Endothelial cell of umbilical vein (primary cell): ENCODE measurements around the gene EGLN1. TPM values are rescaled to one million over a fixed set of nuclear protein-coding genes. Genes with fewer than 3 reads are reported as not detected.

Experiments used
- BruUV-seq: library from RNA; stranded (reverse); fragments of 400-500 nt; replicated peaks from 2 replicates; lab custom pipeline; 2021; lab: Mats Ljungman, UMichigan
- CTCF ChIA-PET: fragments of 300-600, 350-600 bp; sonication (Branson Sonifier 250); formaldehyde crosslinking; loops from one replicate; lab custom pipeline; 2021; ENCODE audit warnings: antibody characterized with exemption, inconsistent platforms; lab: Charles Lee
- POLR2A ChIA-PET: fragments of 300-600, 350-600 bp; sonication (Branson Sonifier 250); formaldehyde crosslinking; loops from one replicate; lab custom pipeline; 2021; ENCODE audit warnings: antibody characterized with exemption, inconsistent platforms; lab: Charles Lee
- DNase-seq: peaks from one replicate; pipeline ENCODE4 v3.0.0-alpha.2; 2011; ENCODE audit warnings: low read depth, low spot score
- FAIRE-seq: peaks from 2 replicates; lab custom pipeline; 2011; peaks lifted over from hg19 to GRCh38; lab: Jason Lieb, UNC
- H2AFZ ChIP-seq: 2 replicates; pipeline ENCODE4 v1.6.0; 2012; ENCODE audit warnings: low read depth, low read length, control low read depth, inconsistent platforms
- H3K27ac ChIP-seq: 2 replicates; pipeline ENCODE4 v1.5.1; 2011; ENCODE audit warnings: low read depth, mild to moderate bottlenecking, control low read depth, low read length, moderate library complexity; ENCODE audit not compliant: insufficient read depth
- H3K27me3 ChIP-seq, 2 experiments: 2 replicates each; pipeline versions ENCODE4 v1.6.0 to v1.6.1; 2011; ENCODE audit warnings: low read length in 2 of 2, mixed read lengths in 1 of 2; ENCODE audit not compliant: control insufficient read depth in 2 of 2, insufficient read depth in 2 of 2
- H3K36me3 ChIP-seq, 2 experiments: 2 replicates in 1 of 2; 3 replicates in 1 of 2; pipeline ENCODE4 v1.5.1; 2011; ENCODE audit warnings: low read length in 2 of 2, mild to moderate bottlenecking in 1 of 2, moderate library complexity in 1 of 2; ENCODE audit not compliant: control insufficient read depth in 2 of 2, insufficient read depth in 2 of 2; ENCODE audit errors: extremely low read depth in 1 of 2
- H3K4me1 ChIP-seq: 3 replicates; pipeline ENCODE4 v1.5.1; 2011; ENCODE audit warnings: mild to moderate bottlenecking, low read length; ENCODE audit not compliant: control insufficient read depth, insufficient read depth; ENCODE audit errors: extremely low read depth
- H3K4me2 ChIP-seq: 2 replicates; pipeline ENCODE4 v1.6.1; 2011; ENCODE audit warnings: low read length, control low read depth, mixed read lengths; ENCODE audit not compliant: insufficient read depth
- H3K4me3 ChIP-seq, 3 experiments: fragments of 200-600 bp in 1 of 3; sonication (generic), shearing (Covaris generic) in 1 of 3; replicated peaks in 1 of 3; 2 replicates each; pipeline ENCODE4 v1.5.1; 2011 to 2016; ENCODE audit warnings: control low read depth in 3 of 3, low read length in 3 of 3, mild to moderate bottlenecking in 2 of 3, inconsistent platforms in 1 of 3, low read depth in 1 of 3, moderate library complexity in 1 of 3; ENCODE audit not compliant: insufficient read depth in 1 of 3
- H3K79me2 ChIP-seq: 2 replicates; pipeline ENCODE4 v1.6.0; 2012; ENCODE audit warnings: low read length, inconsistent platforms; ENCODE audit not compliant: control insufficient read depth, insufficient read depth
- H3K9ac ChIP-seq: replicated peaks from 2 replicates; pipeline ENCODE3; 2011; ENCODE audit warnings: low read length, control low read depth; ENCODE audit not compliant: insufficient read depth; ENCODE audit errors: extremely low read depth
- H3K9me1 ChIP-seq: replicated peaks from 3 replicates; pipeline ENCODE4 v1.6.0; 2011; ENCODE audit warnings: mild to moderate bottlenecking, low read length; ENCODE audit not compliant: control insufficient read depth, insufficient read depth; ENCODE audit errors: extremely low read depth
- H3K9me3 ChIP-seq: replicated peaks from 2 replicates; pipeline ENCODE4 v1.5.1; 2012; ENCODE audit warnings: low read length, inconsistent platforms; ENCODE audit not compliant: control insufficient read depth, insufficient read depth
- H4K20me1 ChIP-seq: replicated peaks from 2 replicates; pipeline ENCODE3; 2011; ENCODE audit warnings: mild to moderate bottlenecking, low read length; ENCODE audit not compliant: control insufficient read depth, insufficient read depth; ENCODE audit errors: extremely low read depth
- CTCF ChIP-seq, 2 donors: IDR thresholded peaks; 1 replicate in 1 of 2; 2 replicates in 1 of 2; pipeline ENCODE4 v1.5.1; 2011; ENCODE audit warnings: low read length in 2 of 2, mild to moderate bottlenecking in 2 of 2, moderate library complexity in 2 of 2, control low read depth in 1 of 2, inconsistent platforms in 1 of 2, low read depth in 1 of 2; ENCODE audit not compliant: insufficient read depth in 1 of 2; ENCODE audit errors: extremely low read depth in 1 of 2
- EZH2 ChIP-seq: IDR thresholded peaks from 2 replicates; pipeline ENCODE4 v1.6.1; 2012; ENCODE audit warnings: borderline replicate concordance, low read depth, mild to moderate bottlenecking, moderate library complexity, low read length, inconsistent platforms; ENCODE audit not compliant: severe bottlenecking
- FOS ChIP-seq: IDR thresholded peaks from 2 replicates; pipeline ENCODE4 v1.6.1; 2011; ENCODE audit warnings: mild to moderate bottlenecking, low read length, moderate library complexity, borderline replicate concordance; ENCODE audit not compliant: insufficient read depth
- GATA2 ChIP-seq: IDR thresholded peaks from 2 replicates; pipeline ENCODE4 v1.7.0; 2011; ENCODE audit warnings: low read depth, mild to moderate bottlenecking, moderate library complexity, mixed read lengths, low read length; ENCODE audit not compliant: insufficient read length, insufficient read depth
- JUN ChIP-seq: IDR thresholded peaks from 2 replicates; pipeline ENCODE4 v1.6.1; 2011; ENCODE audit warnings: borderline replicate concordance, low read depth; ENCODE audit not compliant: insufficient read length, insufficient read depth
- MAX ChIP-seq: IDR thresholded peaks from 2 replicates; pipeline ENCODE4 v1.6.1; 2011; ENCODE audit not compliant: insufficient read depth, insufficient read length
- MYC ChIP-seq: IDR thresholded peaks from one replicate; pipeline ENCODE4 v1.6.1; 2011; ENCODE audit warnings: mild to moderate bottlenecking, low read depth, low read length
- POLR2A ChIP-seq: IDR thresholded peaks from 2 replicates; pipeline ENCODE4 v1.6.1; 2012; ENCODE audit warnings: low read depth, mild to moderate bottlenecking, control low read depth, low read length
- POLR2AphosphoS5 ChIP-seq: IDR thresholded peaks from 2 replicates; pipeline ENCODE4 v1.6.1; 2012; ENCODE audit warnings: low read depth, mild to moderate bottlenecking, control low read depth, low read length, moderate library complexity; ENCODE audit not compliant: insufficient read depth
- dilution Hi-C: fragments of 300-500 bp; cut with MboI; formaldehyde crosslinking; loops from one replicate; pipeline ENCODE4 v1.15.0; 2019; ENCODE audit warnings: low sequenced_read_pairs; ENCODE audit not compliant: extremely low pct_ligation_motif_present
- intact Hi-C: fragments of 100-400 bp; cut with micrococcal nuclease; formaldehyde crosslinking; loops from one replicate; pipeline ENCODE4 v1.10.0; 2022
- polyA plus RNA-seq, 4 experiments: library from polyadenylated mRNA; depleted of rRNA in 3 of 4; stranded (reverse) in 3 of 4; unstranded in 1 of 4; fragments of >200 nt; gene quantifications; 2 replicates each; pipeline versions ENCODE4 v1.2.1 to v1.2.3, GENCODE V29; 2011 to 2012; ENCODE audit warnings: missing spikeins in 1 of 4
- total RNA-seq: library from RNA; stranded (reverse); gene quantifications from 2 replicates; pipeline ENCODE4 v1.2.3, GENCODE V29; 2021

EGLN1 gene
- total and polyA plus RNA-seq, 2 donors (not counting 3 experiments of a cell fraction or from before 2014, with no cell fraction given) = 13.7 to 38.1 TPM

- BruUV-seq = no TSS peak
- Histone ChIP-seq H4K20me1 (no peaks in the 10 kb centered on the region), H3K4me2 (no peak overlapping the region), H3K9me1 (no peaks in the 10 kb centered on the region), H3K27me3 (no peaks in the 10 kb centered on the region), H2AFZ (no peak overlapping the region), H3K9me3 (no peaks in the 10 kb centered on the region), H3K4me3 (no peak overlapping the region), H3K4me1 (peaks cover 20% of the 10 kb centered on the region), H3K36me3 (peaks cover 0 to 2% of the 10 kb centered on the region in 2 experiments), H3K27ac (no peak overlapping the region), H3K79me2 (peaks cover 53% of the 10 kb centered on the region), H3K9ac (no peak overlapping the region)
- ChIA-PET CTCF (interaction anchor here (1.1 kb wide), 1 partner anchor 9 kb away, joined by 3 read pairs; no protein-coding TSS in a partner anchor), POLR2A (no interaction called here)
- dilution Hi-C loops (no loop called here), intact Hi-C loops (no loop called here)
- peak; percentile 50 for TF ChIP-seq FOS
- TF ChIP-seq JUN = peak; percentile 22
- TF ChIP-seq EZH2 = no peak
- no peak for TF ChIP-seq MAX
- TF ChIP-seq GATA2 = no peak
- no peak for TF ChIP-seq POLR2AphosphoS5
- DNase-seq (peak; percentile 27), FAIRE-seq (no peak)
Measured at GRCh38 chr1:231376101-231376500, 46.0 kb downstream of the EGLN1 start.

GRCh38 chr1:231374394-231374793 is 47.7 kb downstream of the EGLN1 start:
- dilution Hi-C loops (no loop called here), intact Hi-C loops (no loop called here)
- TF ChIP-seq JUN (no peak), GATA2 (no peak), POLR2AphosphoS5 (no peak), EZH2 (no peak), MYC (no peak), CTCF (IDR thresholded peaks at IDR 0.05; ENCODE audit: extremely low read depth in 1 of 2, insufficient read depth in 1 of 2, low read depth in 1 of 2, low read length in 2 of 2) (no peak), FOS (no peak), MAX (no peak), POLR2A (no peak)
- FAIRE-seq = no peak
- no peaks in the 10 kb centered on the region for H3K9me3 ChIP-seq
- no peaks in the 10 kb centered on the region for H3K27me3 ChIP-seq
- POLR2A ChIA-PET = no interaction called here
- H2AFZ ChIP-seq = no peak overlapping the region
- H3K4me2 ChIP-seq = no peak overlapping the region
- H3K27ac ChIP-seq = no peak overlapping the region
- H3K4me1 ChIP-seq = peaks cover 20% of the 10 kb centered on the region
- no peak overlapping the region for H3K9ac ChIP-seq
- H3K9me1 ChIP-seq = no peaks in the 10 kb centered on the region
- peaks cover 44% of the 10 kb centered on the region for H3K79me2 ChIP-seq
- BruUV-seq = no TSS peak
- H3K36me3 ChIP-seq = peaks cover 0 to 4% of the 10 kb centered on the region in 2 experiments
- H4K20me1 ChIP-seq = no peaks in the 10 kb centered on the region
- CTCF ChIA-PET = interaction anchor here (1.0 to 1.3 kb wide), 4 partner anchors 9 to 210 kb away, joined by 3 to 6 read pairs (median 4); no protein-coding TSS in a partner anchor
- no peak for DNase-seq
- no peak overlapping the region for H3K4me3 ChIP-seq
